ENCODE results near the gene BANF1. TPM values are rescaled to one million over a fixed set of nuclear protein-coding genes. Genes with fewer than 3 reads are reported as not detected.

BANF1 gene
- total RNA-seq, 1 experiment from 2014 or later, result 386 TPM

- BruUV-seq (replicated peaks), result no TSS peak
- intact Hi-C loops (cut with micrococcal nuclease; ENCODE audit: unreplicated experiment), result loop anchor here (2.0 to 5.0 kb wide), 3 partner anchors 40 to 480 kb away; partner anchors contain the start of genes BANF1, CST6, EIF1AD and FAM89B
Observed at GRCh38 chr11:66052664-66052982, 50.3 kb downstream of the BANF1 start.

More at GRCh38 chr11:66052664-66052982, 50.3 kb downstream of the BANF1 start:
- peak overlapping the region; percentile 77 for H3K4me2 ChIP-seq
- H3K36me3 ChIP-seq (ENCODE audit: low read depth), result peaks cover 32% of the 10 kb centered on the region
- H3K4me1 ChIP-seq (replicated peaks; ENCODE audit: insufficient read depth), result peaks cover 20% of the 10 kb centered on the region
- H3K9me2 ChIP-seq (ENCODE audit: insufficient read depth), result no peaks in the 10 kb centered on the region
- H2AFZ ChIP-seq, result peak overlapping the region; percentile 97
- H3F3A ChIP-seq (ENCODE audit: insufficient read depth, low read depth), result peaks cover 35% of the 10 kb centered on the region
- H4K20me1 ChIP-seq (ENCODE audit: insufficient read depth), result peaks cover 11% of the 10 kb centered on the region; the same call in 1 of the 2 replicates
- H3K27ac ChIP-seq, result peak overlapping the region; percentile 50
- no peaks in the 10 kb centered on the region for H3K9me3 ChIP-seq (ENCODE audit: insufficient read depth, low read depth)
- peaks cover 38% of the 10 kb centered on the region for H3K79me2 ChIP-seq (ENCODE audit: low read depth)
- peak overlapping the region; percentile 99 for H3K4me3 ChIP-seq
- CTCF ChIA-PET, result no interaction called here
- POLR2A ChIA-PET (ENCODE audit: unreplicated experiment), result interaction anchor here (0.6 kb wide), 4 partner anchors 13 to 203 kb away, joined by 3 to 23 read pairs (median 13); no protein-coding TSS in a partner anchor
- no peak for TF ChIP-seq CTCF (conservative IDR thresholded peaks at IDR 0.05)
- TF ChIP-seq EZH2 (IDR thresholded peaks at IDR 0.05; ENCODE audit: low read depth), result no peak
- DNase-seq, result no peak
- no peaks in the 10 kb centered on the region for H3K27me3 ChIP-seq (ENCODE audit: insufficient read depth, low read depth)

Other genes with a start within 250 kb of the BANF1 start
- gene AP5B1, start 221.5 kb upstream of the BANF1 start, total RNA-seq (2021), result 20.8 and 28.0 TPM in 2 replicates
- gene OVOL1, start 215.4 kb upstream of the BANF1 start, total RNA-seq (2021), result 10.2 and 10.5 TPM in 2 replicates
- not detected in 2 replicates for gene SNX32, start 168.5 kb upstream of the BANF1 start, total RNA-seq (2021)
- 1,598 and 1,798 TPM in 2 replicates for gene CFL1, start 144.3 kb upstream of the BANF1 start, total RNA-seq (2021)
- 62.7 and 64.2 TPM in 2 replicates for gene MUS81, start 142.1 kb upstream of the BANF1 start, total RNA-seq (2021)
- 18.1 and 32.3 TPM in 2 replicates for gene EFEMP2, start 129.7 kb upstream of the BANF1 start, total RNA-seq (2021)
- gene CTSW, start 122.7 kb upstream of the BANF1 start, total RNA-seq (2021), result not detected in 2 replicates
- 105 and 141 TPM in 2 replicates for gene FIBP, start 114.0 kb upstream of the BANF1 start, total RNA-seq (2021)
- gene CCDC85B, start 111.8 kb upstream of the BANF1 start, total RNA-seq (2021), result 45.0 and 95.0 TPM in 2 replicates
- 58.8 and 69.9 TPM in 2 replicates for gene FOSL1, start 102.1 kb upstream of the BANF1 start, total RNA-seq (2021)
- 36.5 and 43.9 TPM in 2 replicates for gene C11orf68, start 83.4 kb upstream of the BANF1 start, total RNA-seq (2021)
- 196 and 220 TPM in 2 replicates for gene DRAP1, start 83.1 kb upstream of the BANF1 start, total RNA-seq (2021)
- not detected in 2 replicates for gene TSGA10IP, start 57.0 kb upstream of the BANF1 start, total RNA-seq (2021)
- 74.6 and 78.8 TPM in 2 replicates for gene SART1, start 40.8 kb upstream of the BANF1 start, total RNA-seq (2021)
- gene EIF1AD, start 346 bp upstream of the BANF1 start, total RNA-seq (2021), result 42.9 and 55.2 TPM in 2 replicates
- 52.0 and 58.5 TPM in 2 replicates for gene CST6, start 9.5 kb downstream of the BANF1 start, total RNA-seq (2021)
- gene CATSPER1, start 24.0 kb downstream of the BANF1 start, total RNA-seq (2021), result 2.3 and 4.2 TPM in 2 replicates
- not detected in 2 replicates for gene GAL3ST3, start 46.7 kb downstream of the BANF1 start, total RNA-seq (2021)
- gene SF3B2, start 49.9 kb downstream of the BANF1 start, total RNA-seq (2021), result 221 and 224 TPM in 2 replicates
- 100 and 102 TPM in 2 replicates for gene PACS1, start 67.8 kb downstream of the BANF1 start, total RNA-seq (2021)